ENCODE measurements around the gene MFN2. TPM values are rescaled to one million over a fixed set of nuclear protein-coding genes. Genes with fewer than 3 reads are reported as not detected.
A peak's percentile ranks its signal among the peaks of the same experiment; 100 is the strongest.
"Not testable (repeated sequence)": the region's sequence is repeated elsewhere in the genome, so short reads cannot be mapped to it uniquely, and the experiment has no call there.

MFN2 gene
- total RNA-seq, 2 experiments from 2014 or later, result 28.3 to 52.7 TPM

GRCh38 chr1:11931845-11932244, 48.4 kb upstream of the MFN2 start:
- Histone ChIP-seq H3K36me3 (ENCODE audit: insufficient read depth, low read length) (no peaks in the 10 kb centered on the region), H3K79me2 (ENCODE audit: insufficient read depth, low read depth, low read length) (no peaks in the 10 kb centered on the region; the same call in 1 of the 2 replicates), H3K4me2 (ENCODE audit: low read length) (no peak overlapping the region), H3K4me1 (ENCODE audit: insufficient read depth, low read length, poor library complexity, severe bottlenecking) (peaks cover 44% of the 10 kb centered on the region), H4K20me1 (ENCODE audit: insufficient read depth, low read length) (no peaks in the 10 kb centered on the region), H3K27ac (ENCODE audit: low read depth, low read length, poor library complexity, severe bottlenecking) (no peak overlapping the region), H3K9me3 (ENCODE audit: low read length) (no peaks in the 10 kb centered on the region), H2AFZ (ENCODE audit: low read length) (no peak overlapping the region), H3K4me3 (ENCODE audit: low read depth, low read length, poor library complexity, severe bottlenecking) (no peak overlapping the region), H3K9me2 (ENCODE audit: insufficient read depth, low read length) (no peaks in the 10 kb centered on the region)
- no TSS peak for BruUV-seq (replicated peaks)
- DNase-seq (ENCODE audit: low spot score), result no peak
- ChIA-PET POLR2A (no interaction called here), CTCF (ENCODE audit: unreplicated experiment) (no interaction called here)
- intact Hi-C loops (cut with micrococcal nuclease; ENCODE audit: unreplicated experiment), result no loop called here
- TF ChIP-seq CTCF (conservative IDR thresholded peaks at IDR 0.05; ENCODE audit: low read length) (no peak), EZH2phosphoT487 (IDR thresholded peaks at IDR 0.05; ENCODE audit: borderline replicate concordance, low read depth, low read length) (no peak)

- H4K20me1 ChIP-seq (ENCODE audit: insufficient read depth, low read length), result no peaks in the 10 kb centered on the region
- H3K4me3 ChIP-seq (ENCODE audit: low read depth, low read length, poor library complexity, severe bottlenecking), result peak within 1 kb of the TSS; percentile 73
- no peaks in the 10 kb centered on the region; the same call in 1 of the 2 replicates for H3K79me2 ChIP-seq (ENCODE audit: insufficient read depth, low read depth, low read length)
- H3K27ac ChIP-seq (ENCODE audit: low read depth, low read length, poor library complexity, severe bottlenecking), result no peak within 1 kb of the TSS
- no TSS peak for BruUV-seq (replicated peaks)
- peak within 1 kb of the TSS; percentile 86 for H3K4me2 ChIP-seq (ENCODE audit: low read length)
- no peaks in the 10 kb centered on the region for H3K9me3 ChIP-seq (ENCODE audit: low read length)
- no peaks in the 10 kb centered on the region for H3K36me3 ChIP-seq (ENCODE audit: insufficient read depth, low read length)
- ChIA-PET POLR2A (interaction anchor here (0.7 to 1.2 kb wide), 2 partner anchors 25 to 27 kb away, joined by 3 to 6 read pairs; no protein-coding TSS in a partner anchor), CTCF (ENCODE audit: unreplicated experiment) (no interaction called here)
- peaks cover 31% of the 10 kb centered on the region for H3K4me1 ChIP-seq (ENCODE audit: insufficient read depth, low read length, poor library complexity, severe bottlenecking)
- TF ChIP-seq CTCF (conservative IDR thresholded peaks at IDR 0.05; ENCODE audit: low read length) (no peak), EZH2phosphoT487 (IDR thresholded peaks at IDR 0.05; ENCODE audit: borderline replicate concordance, low read depth, low read length) (no peak)
- DNase-seq (ENCODE audit: low spot score), result peak; percentile 76
- H3K9me2 ChIP-seq (ENCODE audit: insufficient read depth, low read length), result no peaks in the 10 kb centered on the region
- intact Hi-C loops (cut with micrococcal nuclease; ENCODE audit: unreplicated experiment), result no loop called here
- peak within 1 kb of the TSS; percentile 91 for H2AFZ ChIP-seq (ENCODE audit: low read length)
Measured at GRCh38 chr1:11934302-11935056, 45.8 kb upstream of the MFN2 start, which contains the start of gene PLOD1. PLOD1 (plus strand) TSS chr1:11934717; CDS start chr1:11934780, 63 bp downstream.

- intact Hi-C loops (cut with micrococcal nuclease; ENCODE audit: unreplicated experiment), result no loop called here
- Histone ChIP-seq H2AFZ (ENCODE audit: low read length) (peak overlapping the region; percentile 91), H3K36me3 (ENCODE audit: insufficient read depth, low read length) (no peaks in the 10 kb centered on the region), H3K9me2 (ENCODE audit: insufficient read depth, low read length) (no peaks in the 10 kb centered on the region), H3K4me2 (ENCODE audit: low read length) (peak overlapping the region; percentile 86), H3K27ac (ENCODE audit: low read depth, low read length, poor library complexity, severe bottlenecking) (no peak overlapping the region), H3K4me1 (ENCODE audit: insufficient read depth, low read length, poor library complexity, severe bottlenecking) (peaks cover 26% of the 10 kb centered on the region), H3K9me3 (ENCODE audit: low read length) (no peaks in the 10 kb centered on the region), H3K79me2 (ENCODE audit: insufficient read depth, low read depth, low read length) (no peaks in the 10 kb centered on the region; the same call in 1 of the 2 replicates), H3K4me3 (ENCODE audit: low read depth, low read length, poor library complexity, severe bottlenecking) (peak overlapping the region; percentile 73), H4K20me1 (ENCODE audit: insufficient read depth, low read length) (no peaks in the 10 kb centered on the region)
- TF ChIP-seq CTCF (conservative IDR thresholded peaks at IDR 0.05; ENCODE audit: low read length) (no peak), EZH2phosphoT487 (IDR thresholded peaks at IDR 0.05; ENCODE audit: borderline replicate concordance, low read depth, low read length) (no peak)
- ChIA-PET CTCF (ENCODE audit: unreplicated experiment) (no interaction called here), POLR2A (interaction anchor here (0.7 to 1.2 kb wide), 2 partner anchors 26 to 27 kb away, joined by 3 to 6 read pairs; no protein-coding TSS in a partner anchor)
- no TSS peak for BruUV-seq (replicated peaks)
- no peak for DNase-seq (ENCODE audit: low spot score)
Measured at GRCh38 chr1:11935057-11935412, 45.2 kb upstream of the MFN2 start.

- POLR2A ChIA-PET, result interaction anchor here (0.7 kb wide), 1 partner anchor 20 kb away, joined by 3 read pairs; no protein-coding TSS in a partner anchor
- H3K4me2 ChIP-seq (ENCODE audit: low read length); H3K36me3 ChIP-seq (ENCODE audit: insufficient read depth, low read length); intact Hi-C loops (cut with micrococcal nuclease; ENCODE audit: unreplicated experiment); H3K79me2 ChIP-seq (ENCODE audit: insufficient read depth, low read depth, low read length); H2AFZ ChIP-seq (ENCODE audit: low read length); H3K27ac ChIP-seq (ENCODE audit: low read depth, low read length, poor library complexity, severe bottlenecking); H3K9me3 ChIP-seq (ENCODE audit: low read length); CTCF ChIA-PET (ENCODE audit: unreplicated experiment); H3K9me2 ChIP-seq (ENCODE audit: insufficient read depth, low read length); H3K4me3 ChIP-seq (ENCODE audit: low read depth, low read length, poor library complexity, severe bottlenecking); H4K20me1 ChIP-seq (ENCODE audit: insufficient read depth, low read length); BruUV-seq (replicated peaks); DNase-seq (ENCODE audit: low spot score): not testable (repeated sequence)
- peaks cover 19% of the 10 kb centered on the region for H3K4me1 ChIP-seq (ENCODE audit: insufficient read depth, low read length, poor library complexity, severe bottlenecking)
Measured at GRCh38 chr1:11935733-11936132, 44.5 kb upstream of the MFN2 start.
